ENCODE results near the gene JAKMIP2. TPM values are rescaled to one million over a fixed set of nuclear protein-coding genes. Genes with fewer than 3 reads are reported as not detected.
"Not testable (repeated sequence)": the region's sequence is repeated elsewhere in the genome, so short reads cannot be mapped to it uniquely, and the experiment has no call there.

Gene JAKMIP2
- total RNA-seq (2014; rRNA removed; shearing (Covaris generic)) = 8.4 and 11.7 TPM in 2 replicates

DNA sequence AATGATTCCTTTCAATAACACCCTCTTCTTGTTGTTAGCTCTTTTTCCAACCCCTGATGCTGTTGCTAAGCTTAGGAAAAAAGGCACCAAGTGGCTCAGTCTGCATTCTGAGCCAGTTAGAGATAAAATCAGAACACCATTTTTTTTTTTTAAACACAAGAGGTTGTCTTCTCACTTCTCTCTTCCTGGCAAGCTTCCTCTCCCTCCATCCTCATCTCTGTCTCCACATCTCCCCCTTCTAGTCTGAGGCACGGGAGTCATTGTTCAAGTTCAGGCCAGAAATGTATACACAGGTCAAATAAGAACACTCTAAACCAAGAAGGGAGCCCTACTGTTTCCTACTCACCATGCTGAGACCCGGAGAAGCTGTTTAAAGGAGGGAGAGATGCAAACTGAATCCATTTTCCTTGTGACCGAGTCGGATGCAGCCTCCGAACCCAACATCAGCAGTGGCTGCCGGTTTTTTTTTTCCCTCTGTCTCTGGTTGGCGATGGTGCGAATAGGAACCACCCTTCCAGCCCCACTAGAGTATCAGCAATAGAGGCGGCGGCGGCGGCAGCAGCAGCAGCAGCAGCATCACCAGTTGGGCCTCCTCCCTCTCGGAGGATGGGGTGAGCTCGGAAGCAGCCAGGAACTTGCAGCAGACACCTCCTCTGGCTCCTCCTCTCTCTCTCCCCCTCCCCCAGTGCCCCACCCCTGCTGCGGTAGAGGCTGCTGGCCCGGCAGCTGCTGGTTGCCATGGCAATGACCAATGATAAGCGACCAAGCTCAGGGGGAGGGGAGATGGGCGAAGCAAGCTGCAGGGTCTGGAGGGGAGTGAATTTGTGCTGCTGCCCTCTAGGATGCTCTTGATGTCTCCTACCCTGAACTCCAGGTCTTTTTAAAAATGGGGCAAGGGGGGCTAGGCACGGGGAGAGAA lies at the start of gene JAKMIP2:
JAKMIP2 (minus strand) TSS at position 619 of the 919 bp plus-strand sequence. CDS start 110,922 bp downstream, outside the sequence.
- peak; percentile 97 for DNase-seq (ENCODE audit: low spot score)

DNA sequence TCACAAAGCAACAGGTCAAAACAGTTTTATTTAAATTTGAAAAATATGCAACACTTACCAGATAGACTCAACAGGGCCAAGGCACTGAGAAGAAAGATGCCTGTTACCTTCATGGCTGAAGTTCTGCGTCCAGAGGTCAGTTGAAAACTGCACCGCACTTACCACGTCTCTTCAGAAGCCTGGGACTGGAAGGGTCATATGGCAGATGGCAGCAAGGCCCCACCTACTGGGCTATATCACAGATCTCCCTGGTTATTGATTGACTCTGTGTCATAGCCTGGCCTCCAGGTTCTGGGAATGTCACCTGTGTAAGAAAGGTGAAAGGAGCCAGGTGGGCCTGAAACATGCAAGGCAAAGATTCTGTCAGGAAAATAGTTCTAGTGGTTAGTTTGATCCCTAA lies 48.9 kb upstream of the JAKMIP2 start, which contains the start of gene SPINK1:
SPINK1 (minus strand) TSS at position 207 of the 400 bp plus-strand sequence; CDS start at position 113, 94 bp downstream.
- no peak for DNase-seq (ENCODE audit: low spot score)

DNA sequence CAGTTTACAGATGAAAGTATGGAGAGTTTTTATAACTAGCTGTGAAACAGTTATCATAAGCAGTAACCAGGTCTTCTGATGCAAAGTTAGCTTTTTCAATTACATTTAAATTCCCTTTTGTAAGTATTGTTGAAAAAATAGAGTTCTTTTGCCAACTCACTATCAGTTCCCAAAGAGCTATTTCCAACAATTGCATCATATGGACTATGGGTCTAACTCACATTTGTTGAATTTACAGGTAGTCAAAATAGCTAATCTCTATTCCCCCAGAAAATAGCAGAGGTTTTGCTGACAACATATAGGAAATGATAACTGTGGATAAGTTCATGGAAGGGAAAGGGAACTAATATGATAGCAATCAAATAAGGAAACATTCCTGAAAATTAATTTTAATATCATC lies 47.5 kb upstream of the JAKMIP2 start:
- no peak for DNase-seq (ENCODE audit: low spot score)

DNA sequence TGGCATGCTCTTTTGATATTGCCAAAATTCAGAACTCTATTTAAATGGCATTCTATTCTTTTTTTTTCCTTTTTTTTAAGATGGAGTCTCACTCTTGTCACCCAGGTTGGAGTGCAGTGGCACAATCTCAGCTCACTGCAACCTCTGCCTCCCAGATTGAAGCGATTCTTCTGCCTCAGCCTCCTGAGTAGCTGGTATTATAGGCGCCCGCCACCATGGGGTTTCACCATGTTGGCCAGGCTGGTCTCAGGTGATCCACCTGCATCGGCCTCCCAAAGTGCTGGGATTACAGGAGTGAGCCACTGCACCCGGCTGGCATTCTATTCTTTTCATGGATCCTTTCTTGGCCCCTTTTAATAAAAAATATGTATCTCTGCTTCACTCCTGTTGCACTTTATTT lies 44.5 kb upstream of the JAKMIP2 start:
- DNase-seq (ENCODE audit: low spot score) = not testable (repeated sequence)

DNA sequence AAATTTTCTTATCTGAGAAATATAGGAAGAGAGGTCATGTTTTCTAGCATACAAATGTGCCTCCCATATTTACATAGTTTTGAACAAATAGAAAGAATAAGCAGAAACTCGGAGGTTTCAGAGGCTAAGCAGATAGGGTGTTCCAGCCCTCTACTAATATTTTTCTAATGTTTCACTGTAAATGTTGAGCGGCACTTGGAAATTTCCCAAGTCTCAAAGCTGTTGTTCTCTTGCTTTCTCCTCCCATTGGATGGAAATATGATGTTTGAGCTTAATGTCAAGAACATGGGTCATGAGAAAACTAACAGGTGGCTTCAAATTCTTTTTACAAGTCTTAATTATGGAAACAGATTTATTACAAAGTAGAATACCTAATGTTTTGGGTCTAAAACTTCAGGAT lies 43.8 kb upstream of the JAKMIP2 start:
- DNase-seq (ENCODE audit: low spot score) = no peak

DNA sequence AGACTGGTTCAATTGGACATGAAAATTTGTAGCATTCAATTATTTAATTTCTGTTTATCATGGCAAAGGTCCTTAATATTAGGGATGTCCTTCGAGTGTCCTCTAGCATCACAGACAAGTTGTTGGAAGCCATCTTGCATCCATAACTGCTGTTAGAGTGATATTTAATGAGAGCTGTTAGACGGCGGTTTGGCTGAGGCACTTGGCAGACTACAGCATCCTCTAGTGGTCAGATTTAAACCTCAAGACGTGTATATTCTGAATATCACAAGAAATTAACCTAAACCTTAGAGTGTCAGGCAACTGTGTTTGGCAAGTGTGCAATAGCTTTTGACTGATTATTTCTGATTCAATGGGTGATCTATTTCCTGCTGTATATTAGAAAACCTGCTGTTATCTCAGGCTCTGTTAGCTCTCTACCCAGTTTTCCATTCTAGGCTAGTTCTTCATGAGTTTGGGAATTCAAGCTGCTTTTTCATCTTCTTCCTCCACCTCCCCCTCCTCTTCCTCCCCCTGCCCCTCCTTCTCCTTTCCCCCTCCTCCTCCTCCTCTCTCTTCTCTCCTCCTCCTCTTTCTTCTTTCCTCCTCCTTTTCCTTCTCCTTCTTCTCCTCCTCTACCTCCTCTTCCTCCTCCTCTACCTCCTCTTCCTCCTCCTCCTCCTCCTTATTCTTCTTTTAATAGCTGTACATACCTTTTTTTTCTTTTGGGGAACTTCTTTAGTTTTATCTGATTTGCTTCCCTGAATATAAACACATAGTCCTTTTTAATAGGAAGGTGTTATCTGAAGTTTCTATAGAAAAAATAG lies 40.4 kb upstream of the JAKMIP2 start:
- DNase-seq (ENCODE audit: low spot score) = peak; percentile 74

DNA sequence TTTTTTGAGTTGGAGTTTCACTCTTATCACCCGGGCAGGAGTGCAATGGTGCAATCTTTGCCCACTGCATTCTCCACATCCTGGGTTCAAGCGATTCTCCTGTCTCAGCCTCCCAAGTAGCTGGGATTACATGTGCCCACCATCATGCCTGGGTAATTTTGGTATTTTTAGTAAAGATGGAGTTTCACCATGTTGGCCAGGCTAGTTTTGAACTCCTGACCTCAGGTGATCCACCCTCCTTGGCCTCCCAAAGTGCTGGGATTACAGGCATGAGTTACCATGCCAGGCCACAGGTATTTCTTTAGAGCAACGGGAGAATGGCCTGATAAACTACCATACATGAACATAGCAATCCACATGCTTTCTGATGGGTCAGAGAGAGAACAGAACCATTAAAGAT lies 39.7 kb upstream of the JAKMIP2 start:
- DNase-seq (ENCODE audit: low spot score) = not testable (repeated sequence)

DNA sequence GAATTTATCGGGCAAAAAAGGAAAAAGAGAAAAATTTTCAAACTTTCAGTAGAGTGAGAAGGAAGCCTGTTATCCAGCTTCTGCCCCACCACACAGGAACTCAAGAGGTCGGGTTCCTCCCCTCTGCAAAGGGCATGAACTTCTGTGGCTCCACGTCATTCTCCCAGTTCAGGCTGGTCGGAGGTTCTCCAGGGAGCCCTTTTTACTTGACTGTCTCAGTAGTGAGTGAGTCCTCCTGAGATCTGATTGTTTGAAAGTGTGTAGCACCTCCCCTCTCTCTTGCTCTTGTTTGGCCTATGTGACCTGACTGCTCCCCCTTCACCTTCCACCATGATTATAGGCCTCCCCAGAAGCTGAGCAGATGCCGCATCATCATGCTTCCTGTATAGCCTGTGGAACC lies 39.2 kb upstream of the JAKMIP2 start:
- no peak for DNase-seq (ENCODE audit: low spot score)

DNA sequence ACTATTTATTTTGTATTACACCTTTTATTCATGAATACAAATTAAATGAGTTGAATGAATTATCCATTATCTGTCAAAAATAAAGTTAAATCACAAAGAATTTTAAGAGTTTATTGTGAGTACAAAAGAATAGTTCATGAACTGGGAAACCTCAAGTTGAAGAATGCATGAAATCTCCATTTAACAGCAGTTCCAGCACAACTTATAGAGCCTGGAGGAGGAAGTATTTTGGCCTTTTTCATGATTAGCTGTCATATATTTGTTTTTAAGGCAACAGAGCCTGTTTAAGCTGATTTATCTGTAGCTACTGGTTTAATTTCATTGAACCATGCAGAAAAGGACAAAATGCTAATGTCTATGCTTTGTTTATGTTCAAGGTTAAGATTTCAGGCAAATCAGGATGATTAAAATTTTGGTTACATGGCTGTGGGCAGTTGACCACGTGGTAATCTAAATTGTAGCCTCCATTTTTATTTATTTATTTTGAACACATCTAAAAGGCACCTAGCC lies 36.8 kb upstream of the JAKMIP2 start:
- DNase-seq (ENCODE audit: low spot score) = peak; percentile 9

DNA sequence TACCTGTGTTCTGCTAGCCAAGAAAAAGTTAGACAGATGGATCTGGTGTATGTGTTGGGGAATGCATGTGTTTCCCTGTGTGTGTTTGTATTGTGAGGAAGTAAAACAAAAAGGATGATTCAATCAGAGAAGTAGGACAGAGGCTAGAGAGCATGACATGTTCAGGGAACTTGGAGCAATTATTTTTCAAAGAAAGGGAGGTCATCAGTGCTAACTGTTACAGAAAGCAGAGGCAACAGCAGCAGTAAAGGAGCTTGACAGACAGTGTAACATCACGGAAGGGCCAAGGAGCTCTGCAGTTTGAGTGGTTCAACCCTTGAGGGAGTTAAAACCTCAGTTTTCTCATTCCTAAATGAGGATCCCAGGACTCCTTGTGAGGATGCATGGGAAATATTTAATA lies 35.8 kb upstream of the JAKMIP2 start:
- no peak for DNase-seq (ENCODE audit: low spot score)

DNA sequence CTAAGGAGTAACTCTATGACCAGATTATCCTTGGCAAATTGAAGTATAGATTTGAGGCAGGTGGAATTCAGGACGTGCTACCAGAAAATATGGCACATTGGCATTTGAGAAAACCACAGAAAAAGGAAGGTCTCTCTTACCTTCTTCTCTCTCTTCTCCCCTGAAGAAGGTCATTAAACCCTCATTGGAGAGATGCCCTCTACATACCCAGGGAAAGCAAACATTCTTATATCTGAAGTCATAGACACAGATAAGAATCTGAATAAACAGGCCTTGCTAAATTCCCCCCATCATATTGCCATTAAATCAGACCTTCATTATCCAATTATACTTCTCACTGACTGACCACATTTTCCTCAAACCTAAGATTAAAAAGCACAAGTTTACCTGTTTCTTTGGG lies 31.2 kb upstream of the JAKMIP2 start:
- DNase-seq (ENCODE audit: low spot score) = no peak

DNA sequence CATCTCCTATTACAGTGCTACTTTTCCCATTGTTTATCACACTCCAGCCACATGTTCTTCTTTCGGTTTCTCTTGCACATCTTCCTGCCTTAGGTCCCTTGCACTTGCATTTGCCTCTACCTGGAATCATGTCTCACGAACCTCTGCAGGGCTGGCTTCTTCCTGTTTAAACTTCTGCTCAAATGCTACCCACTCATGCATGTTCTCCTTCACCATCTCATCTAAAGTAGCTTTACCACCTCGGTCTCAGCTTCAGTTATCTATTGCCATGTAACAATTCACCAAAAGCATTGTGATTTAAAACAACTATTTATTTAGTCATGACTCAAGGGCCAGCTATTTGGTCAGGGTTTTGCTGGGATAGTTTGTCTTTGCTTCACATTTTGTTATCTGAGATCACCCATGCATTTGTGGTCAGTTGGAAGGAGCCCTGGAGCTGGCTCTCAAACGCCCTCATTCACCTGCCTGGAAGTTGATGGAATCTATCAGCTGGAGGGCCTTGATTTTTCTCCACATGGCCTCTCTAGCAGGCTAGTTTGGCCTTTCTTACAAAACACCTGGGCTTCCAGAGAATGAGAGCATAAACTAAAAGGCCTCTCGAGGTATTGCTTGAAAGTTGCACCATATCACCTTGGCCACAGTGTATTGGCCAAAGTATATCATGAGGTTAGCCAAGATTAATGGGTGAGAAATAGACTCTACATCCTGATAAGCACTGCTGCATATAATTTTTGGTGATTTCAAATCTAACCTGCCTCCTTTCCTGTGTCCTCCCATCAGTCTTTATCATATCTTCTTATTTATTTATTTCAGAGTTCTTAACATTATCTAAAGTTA lies 27.5 kb upstream of the JAKMIP2 start:
- DNase-seq (ENCODE audit: low spot score) = no peak

DNA sequence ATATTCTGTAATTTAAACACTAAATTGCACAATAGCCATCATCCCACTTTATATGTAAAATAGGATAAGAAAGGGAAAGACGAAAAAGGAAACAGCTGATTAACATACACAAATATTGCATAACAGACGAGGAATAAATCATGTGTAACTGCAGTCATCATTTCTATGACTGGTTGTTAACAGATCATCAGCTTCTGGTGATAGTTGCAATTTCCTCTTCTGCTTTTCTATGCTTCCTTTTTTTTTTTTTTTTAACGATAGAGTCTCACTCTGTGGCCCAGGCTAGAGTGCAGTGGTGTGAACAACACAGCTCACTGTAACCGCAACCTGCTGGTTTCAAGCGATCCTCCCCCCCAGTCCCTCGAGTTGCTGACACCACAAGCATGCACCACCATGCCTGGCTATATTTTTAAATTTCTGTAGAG lies 22.5 kb upstream of the JAKMIP2 start:
- no peak for DNase-seq (ENCODE audit: low spot score)

DNA sequence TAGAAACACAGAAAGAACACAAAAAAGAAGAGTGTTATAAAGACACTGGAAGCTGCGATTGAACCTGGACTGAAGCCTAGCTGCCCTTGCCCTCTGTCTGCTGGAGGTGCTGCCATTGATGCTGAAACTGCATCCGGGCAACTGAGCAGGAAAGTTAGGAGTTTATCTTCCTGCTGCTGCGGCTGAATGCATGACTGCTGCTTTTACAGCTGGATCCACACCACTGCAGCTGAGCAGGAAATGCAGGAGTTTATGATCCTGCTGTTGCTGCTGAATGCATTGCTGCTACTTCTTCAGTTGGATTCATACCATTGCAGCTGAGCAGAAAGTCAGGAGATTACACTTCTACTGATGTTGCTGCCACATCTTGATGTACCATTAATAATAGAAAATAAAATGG lies 21.8 kb upstream of the JAKMIP2 start:
- DNase-seq (ENCODE audit: low spot score) = no peak

DNA sequence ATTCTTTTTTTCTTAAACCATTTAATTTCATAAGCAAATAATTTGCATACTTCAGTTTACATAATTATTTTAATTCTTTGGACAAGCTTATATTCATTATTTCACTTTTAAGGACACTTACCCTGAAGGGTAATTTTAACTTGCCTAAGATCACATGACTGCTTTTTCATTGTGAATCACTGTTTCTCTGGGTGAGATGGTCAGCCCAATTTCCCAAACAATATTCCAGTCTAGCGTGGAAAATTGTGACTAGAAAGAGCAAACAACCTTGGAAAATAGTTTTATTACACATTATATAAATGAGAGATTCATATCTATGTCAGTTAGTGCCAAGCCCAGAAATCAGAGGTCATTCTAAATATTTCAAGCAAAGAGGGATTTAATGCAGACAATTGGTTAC lies 21.4 kb upstream of the JAKMIP2 start:
- no peak for DNase-seq (ENCODE audit: low spot score)

DNA sequence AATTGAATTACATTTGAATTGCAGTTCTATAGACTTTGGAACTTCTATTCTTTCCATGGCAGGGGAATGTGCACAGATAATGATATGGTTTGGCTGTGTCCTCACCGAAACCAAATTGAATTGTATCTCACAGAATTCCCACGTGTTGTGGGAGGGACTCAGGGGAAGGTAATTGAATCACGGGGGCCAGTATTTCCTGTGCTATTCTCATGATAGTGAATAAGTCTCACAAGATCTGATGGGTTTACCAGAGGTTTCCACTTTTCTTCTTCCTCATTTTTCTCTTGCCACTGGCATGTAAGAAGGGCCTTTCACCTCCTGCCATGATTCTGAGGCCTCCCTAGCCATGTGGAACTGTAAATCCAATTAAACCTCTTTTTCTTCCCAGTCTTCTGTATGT lies 20.6 kb upstream of the JAKMIP2 start:
- not testable (repeated sequence) for DNase-seq (ENCODE audit: low spot score)

DNA sequence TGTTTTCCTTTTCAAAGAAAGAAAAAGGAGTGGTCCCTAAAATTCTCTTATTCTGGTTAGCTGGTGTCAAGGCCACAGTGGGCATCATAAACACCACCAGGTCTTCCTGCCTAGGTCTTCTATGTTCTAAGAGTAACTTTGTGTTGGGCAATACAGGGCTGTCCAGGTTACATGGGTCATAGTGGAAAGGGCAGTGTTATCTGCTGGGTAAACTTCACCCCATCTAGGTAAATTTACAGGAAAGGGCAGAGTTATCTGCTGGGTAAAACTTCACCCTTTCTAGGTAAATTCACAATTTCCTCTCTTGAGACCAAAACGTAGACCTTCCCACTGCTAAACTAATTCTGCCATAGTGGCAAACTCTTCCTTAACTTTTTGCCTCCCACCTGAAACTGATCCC lies 18.9 kb upstream of the JAKMIP2 start:
- DNase-seq (ENCODE audit: low spot score) = no peak

DNA sequence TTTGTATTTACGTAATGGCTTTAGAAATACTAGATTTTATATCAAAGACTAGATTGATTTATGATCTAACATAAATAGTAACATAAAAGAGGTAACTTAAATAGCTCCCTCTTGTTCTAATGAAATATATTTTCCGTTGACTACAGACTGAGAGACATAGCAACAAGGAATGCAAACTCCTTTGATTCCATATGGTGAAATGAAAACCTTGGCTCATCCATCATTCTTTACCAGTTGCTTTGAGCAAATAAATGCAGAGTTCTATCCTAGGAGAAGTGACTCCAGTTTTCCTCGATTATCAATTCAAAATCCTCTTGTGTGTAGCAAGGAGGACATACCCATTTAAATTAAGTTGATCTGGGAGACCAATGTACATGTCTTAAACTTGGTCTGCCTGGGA lies 18.0 kb upstream of the JAKMIP2 start:
- no peak for DNase-seq (ENCODE audit: low spot score)

DNA sequence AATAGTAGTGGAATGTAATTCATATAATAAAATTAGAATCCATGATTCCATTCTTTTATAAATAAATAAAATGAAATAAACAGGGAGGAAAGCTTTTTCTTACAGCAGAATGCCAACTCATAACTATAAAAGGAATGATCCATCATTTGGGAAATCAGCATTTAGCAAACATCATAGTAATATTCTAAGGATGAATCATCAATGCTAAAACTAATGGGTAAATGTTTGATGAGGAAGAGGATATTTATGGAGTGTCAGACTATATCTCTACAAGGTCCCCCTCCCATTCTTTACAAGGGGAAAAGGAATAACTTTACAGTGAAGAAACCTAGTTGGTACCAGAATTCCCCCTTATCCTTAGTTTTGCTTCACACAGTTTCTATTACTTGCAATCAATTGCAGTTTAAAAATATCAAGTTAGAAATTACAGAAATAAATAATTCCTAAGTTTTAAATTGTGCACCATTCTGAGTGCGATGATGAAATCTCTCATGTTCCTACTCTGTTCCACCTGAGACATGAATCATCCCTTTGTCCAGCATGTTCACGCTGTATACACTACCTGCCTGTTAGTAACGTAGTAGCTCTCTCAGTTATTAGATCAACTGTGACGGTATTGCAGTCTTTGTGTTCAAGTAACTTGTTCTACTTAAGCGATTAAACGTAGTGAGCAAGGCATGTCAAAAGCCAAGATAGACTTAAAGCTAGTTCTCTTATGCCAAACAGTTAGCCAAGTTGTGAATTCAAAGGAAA lies 14.2 kb upstream of the JAKMIP2 start:
- no peak for DNase-seq (ENCODE audit: low spot score)

DNA sequence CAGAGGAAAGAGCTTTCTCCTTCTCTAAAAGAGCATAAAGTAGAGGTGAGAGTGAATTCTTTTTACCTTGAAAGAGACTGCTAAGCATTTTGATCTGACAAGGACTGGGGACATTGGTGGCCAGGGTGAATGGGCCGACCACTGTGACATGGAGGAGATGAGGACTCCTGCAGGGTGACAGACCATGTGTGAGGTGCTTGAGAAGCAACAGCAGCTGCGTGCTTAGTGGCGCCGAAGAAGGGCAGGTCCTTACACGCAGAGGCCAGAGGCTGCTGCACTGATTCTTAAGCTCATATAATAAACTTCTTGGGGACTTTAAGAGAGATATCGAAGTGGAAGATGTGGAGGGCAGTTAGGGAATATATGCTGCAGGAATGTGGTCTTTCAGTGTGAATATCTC lies 8.7 kb upstream of the JAKMIP2 start:
- no peak for DNase-seq (ENCODE audit: low spot score)

DNA sequence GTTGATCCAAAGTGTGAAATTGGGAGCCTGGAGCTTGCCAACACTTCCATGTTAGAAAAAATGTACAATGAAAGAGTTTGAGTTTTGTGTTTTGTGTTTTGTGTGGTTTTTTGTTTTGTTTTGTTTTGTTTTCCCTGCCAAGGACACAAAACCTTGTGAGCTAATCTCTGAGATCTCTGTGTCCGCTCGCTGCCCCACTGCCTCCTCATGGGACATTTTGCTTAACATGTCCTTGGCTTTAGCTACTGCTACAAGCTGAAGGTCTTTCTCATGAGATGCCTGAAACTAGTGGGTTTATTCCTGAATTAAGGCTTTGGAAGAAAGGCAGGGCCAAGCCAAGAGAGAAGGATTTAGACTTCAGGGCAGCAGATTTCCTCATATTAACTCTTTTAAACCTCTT lies 7.3 kb upstream of the JAKMIP2 start:
- no peak for DNase-seq (ENCODE audit: low spot score)
